RWPE1 (cell line): ENCODE measurements around the gene ACSM3.
"Not testable (repeated sequence)": the region's sequence is repeated elsewhere in the genome, so short reads cannot be mapped to it uniquely, and the experiment has no call there.

Source experiments
- CTCF ChIA-PET: fragments of 350-600 bp; sonication (Branson Sonifier 250); formaldehyde crosslinking; extraction: SDS; loops from one replicate; lab custom pipeline; 2021; lab: Yijun Ruan, JAX
- POLR2A ChIA-PET: fragments of 400-600 bp; formaldehyde crosslinking; extraction: SDS; loops from one replicate; lab custom pipeline; 2020; ENCODE audit warnings: antibody characterized with exemption; ENCODE audit not compliant: low non-redundant PET; lab: Yijun Ruan, JAX
- DNase-seq: peaks from one replicate; pipeline ENCODE4 v3.0.0; 2012; ENCODE audit warnings: low spot score
- H3K27ac ChIP-seq: fragments of 450-650 bp; 2 replicates; pipeline ENCODE4 v1.5.1; 2017
- CTCF ChIP-seq: fragments of 450-650 bp; conservative IDR thresholded peaks from 2 replicates; pipeline ENCODE4 v1.5.1; 2017; ENCODE audit warnings: low read depth, mild to moderate bottlenecking

ACSM3 gene

GRCh38 chr16:20753727-20754126, 10.1 kb upstream of the ACSM3 start:
- DNase-seq: no peak

GRCh38 chr16:20755238-20755637, 8.6 kb upstream of the ACSM3 start:
- CTCF ChIA-PET: no interaction called here
- DNase-seq: no peak
- H3K27ac ChIP-seq: no peak overlapping the region
- TF ChIP-seq CTCF: no peak
- POLR2A ChIA-PET: no interaction called here

More at GRCh38 chr16:20753727-20754126, 10.1 kb upstream of the ACSM3 start:
- POLR2A ChIA-PET: no interaction called here
- no peak for TF ChIP-seq CTCF
- no peak overlapping the region for H3K27ac ChIP-seq
- CTCF ChIA-PET: interaction anchor here (0.6 to 0.7 kb wide), 2 partner anchors 36 to 356 kb away, joined by 3 to 4 read pairs; no protein-coding TSS in a partner anchor

GRCh38 chr16:20755799-20756198, 8.0 kb upstream of the ACSM3 start:
- CTCF ChIA-PET, POLR2A ChIA-PET, DNase-seq, H3K27ac ChIP-seq: not testable (repeated sequence)

- no peak for TF ChIP-seq CTCF
- no peak overlapping the region for H3K27ac ChIP-seq
- ChIA-PET CTCF (no interaction called here), POLR2A (no interaction called here)
- no peak for DNase-seq
Measured at GRCh38 chr16:20760346-20760745, 3.5 kb upstream of the ACSM3 start.

GRCh38 chr16:20761175-20761574, 2.6 kb upstream of the ACSM3 start:
- no peak overlapping the region for H3K27ac ChIP-seq
- ChIA-PET POLR2A (no interaction called here), CTCF (interaction anchor here (0.8 kb wide), 1 partner anchor 13 kb away, joined by 3 read pairs; no protein-coding TSS in a partner anchor)
- DNase-seq: no peak
- TF ChIP-seq CTCF: no peak

GRCh38 chr16:20762404-20763123, 1.2 kb upstream of the ACSM3 start:
- no peak overlapping the region for H3K27ac ChIP-seq
- no peak for DNase-seq
- no peak for TF ChIP-seq CTCF
- CTCF ChIA-PET: no interaction called here
- POLR2A ChIA-PET: no interaction called here

- POLR2A ChIA-PET, DNase-seq, CTCF ChIA-PET, H3K27ac ChIP-seq: not testable (repeated sequence)
Measured at GRCh38 chr16:20764448-20764847, 634 bp downstream of the ACSM3 start.
